Thymus (tissue), 11 donors: ENCODE results near the gene LBP. TPM values are rescaled to one million over a fixed set of nuclear protein-coding genes. Genes with fewer than 3 reads are reported as not detected.
A peak's percentile ranks its signal among the peaks of the same experiment; 100 is the strongest.
"Not testable (repeated sequence)": the region's sequence is repeated elsewhere in the genome, so short reads cannot be mapped to it uniquely, and the experiment has no call there.

Source experiments
- DNase-seq, 9 donors: peaks; one replicate each; pipeline ENCODE4 v3.0.0-alpha.2; 2013; ENCODE audit warnings: low spot score in 9 of 9, low read depth in 6 of 9, missing footprints in 1 of 9
- H3K27ac ChIP-seq, 2 donors: one replicate each; pipeline ENCODE4 v1.5.1; 2013; ENCODE audit warnings: control low read depth in 1 of 2, low read depth in 1 of 2, low read length in 1 of 2, mild to moderate bottlenecking in 1 of 2, moderate library complexity in 1 of 2
- H3K27me3 ChIP-seq, 2 donors: one replicate each; pipeline ENCODE4 v1.5.1; 2013; ENCODE audit warnings: low read length in 1 of 2; ENCODE audit not compliant: control insufficient read depth in 2 of 2, insufficient read depth in 1 of 2
- H3K36me3 ChIP-seq, 2 donors: one replicate each; pipeline ENCODE4 v1.5.1; 2013; ENCODE audit warnings: low read length in 1 of 2, mild to moderate bottlenecking in 1 of 2, moderate library complexity in 1 of 2; ENCODE audit not compliant: control insufficient read depth in 2 of 2, insufficient read depth in 2 of 2
- H3K4me1 ChIP-seq, 2 donors: one replicate each; pipeline ENCODE4 v1.5.1; 2013; ENCODE audit warnings: low read length in 2 of 2; ENCODE audit not compliant: control insufficient read depth in 2 of 2, insufficient read depth in 2 of 2
- H3K4me3 ChIP-seq, 2 donors: one replicate each; pipeline ENCODE4 v1.5.1; 2013; ENCODE audit warnings: low read length in 2 of 2, control low read depth in 1 of 2, mild to moderate bottlenecking in 1 of 2
- H3K9me3 ChIP-seq, 2 donors: one replicate each; pipeline ENCODE4 v1.5.1; 2013; ENCODE audit warnings: low read length in 1 of 2, mild to moderate bottlenecking in 1 of 2; ENCODE audit not compliant: control insufficient read depth in 2 of 2, insufficient read depth in 1 of 2
- WGBS: extraction: QIAGEN DNeasy Blood & Tissue Kit; methylation state at CpG from one replicate; pipeline ENCODE4 v1.1.7; 2013; 5-methylcytosine and 5-hydroxymethylcytosine counted together
- polyA plus RNA-seq: library from polyadenylated mRNA; stranded (reverse); fragments of 200-250 nt; gene quantifications from one replicate; pipeline ENCODE4 v1.2.3, GENCODE V29; 2013
- total RNA-seq: library from RNA; stranded (reverse); fragments of 120-200 nt; gene quantifications from one replicate; pipeline ENCODE4 v1.2.4, GENCODE V29; 2013
- donor health status: healthy.

LBP gene
- total and polyA plus RNA-seq, 2 donors = 0.09 to 0.32 TPM

- H3K36me3 ChIP-seq, H3K27ac ChIP-seq, H3K27me3 ChIP-seq, H3K9me3 ChIP-seq, DNase-seq, H3K4me3 ChIP-seq, H3K4me1 ChIP-seq: not testable (repeated sequence)
- WGBS = 100% methylated on average over 1 of the region's 1 CpG
Observed at GRCh38 chr20:38314350-38314749, 31.9 kb upstream of the LBP start.

GRCh38 chr20:38315290-38315966, 30.9 kb upstream of the LBP start:
- no peaks in the 10 kb centered on the region for H3K9me3 ChIP-seq
- no peaks in the 10 kb centered on the region for H3K36me3 ChIP-seq
- DNase-seq = no peak
- no peaks in the 10 kb centered on the region for H3K4me1 ChIP-seq
- no peaks in the 10 kb centered on the region for H3K27me3 ChIP-seq
- H3K27ac ChIP-seq = no peak overlapping the region
- 80% methylated on average over 5 of the region's 5 CpGs for WGBS
- no peak overlapping the region for H3K4me3 ChIP-seq

GRCh38 chr20:38316341-38316740, 29.9 kb upstream of the LBP start:
- Histone ChIP-seq H3K27me3 (no peaks in the 10 kb centered on the region), H3K4me1 (no peaks in the 10 kb centered on the region), H3K27ac (no peak overlapping the region), H3K36me3 (no peaks in the 10 kb centered on the region), H3K4me3 (no peak overlapping the region), H3K9me3 (no peaks in the 10 kb centered on the region)
- WGBS = 93% methylated on average over 4 of the region's 4 CpGs
- no peak for DNase-seq

GRCh38 chr20:38317422-38317821, 28.9 kb upstream of the LBP start:
- Histone ChIP-seq H3K36me3 (no peaks in the 10 kb centered on the region), H3K9me3 (no peaks in the 10 kb centered on the region), H3K27ac (no peak overlapping the region), H3K27me3 (no peaks in the 10 kb centered on the region), H3K4me3 (no peak overlapping the region), H3K4me1 (no peaks in the 10 kb centered on the region)
- no peak for DNase-seq
- WGBS = 88% methylated on average over 3 of the region's 3 CpGs

- Histone ChIP-seq H3K9me3 (no peaks in the 10 kb centered on the region), H3K36me3 (no peaks in the 10 kb centered on the region), H3K4me3 (no peak overlapping the region), H3K4me1 (no peaks in the 10 kb centered on the region), H3K27me3 (no peaks in the 10 kb centered on the region), H3K27ac (no peak overlapping the region)
- DNase-seq = no peak
- 64% methylated on average over 6 of the region's 6 CpGs for WGBS
Observed at GRCh38 chr20:38320221-38320620, 26.1 kb upstream of the LBP start.

GRCh38 chr20:38321959-38322598, 24.2 kb upstream of the LBP start:
- Histone ChIP-seq H3K27me3 (no peaks in the 10 kb centered on the region), H3K9me3 (no peaks in the 10 kb centered on the region), H3K27ac (no peak overlapping the region), H3K4me1 (no peaks in the 10 kb centered on the region), H3K4me3 (no peak overlapping the region), H3K36me3 (no peaks in the 10 kb centered on the region)
- DNase-seq = peak in 1 of 9 donors; percentile 9
- 11% methylated on average over 5 of the region's 5 CpGs for WGBS

GRCh38 chr20:38324159-38324558, 22.1 kb upstream of the LBP start:
- no peaks in the 10 kb centered on the region for H3K9me3 ChIP-seq
- no peak overlapping the region for H3K4me3 ChIP-seq
- no peaks in the 10 kb centered on the region for H3K36me3 ChIP-seq
- H3K4me1 ChIP-seq = no peaks in the 10 kb centered on the region
- 97% methylated on average over 3 of the region's 3 CpGs for WGBS
- no peak for DNase-seq
- no peaks in the 10 kb centered on the region for H3K27me3 ChIP-seq
- H3K27ac ChIP-seq = no peak overlapping the region

- no peak overlapping the region for H3K4me3 ChIP-seq
- no peaks in the 10 kb centered on the region for H3K9me3 ChIP-seq
- H3K36me3 ChIP-seq = no peaks in the 10 kb centered on the region
- DNase-seq = no peak
- no peaks in the 10 kb centered on the region for H3K27me3 ChIP-seq
- 86% methylated on average over 3 of the region's 3 CpGs for WGBS
- no peaks in the 10 kb centered on the region for H3K4me1 ChIP-seq
- H3K27ac ChIP-seq = no peak overlapping the region
Observed at GRCh38 chr20:38325167-38325566, 21.1 kb upstream of the LBP start.

- H3K4me1 ChIP-seq = no peaks in the 10 kb centered on the region
- no peak overlapping the region for H3K27ac ChIP-seq
- no peaks in the 10 kb centered on the region for H3K27me3 ChIP-seq
- 91% methylated on average over 3 of the region's 3 CpGs for WGBS
- no peaks in the 10 kb centered on the region for H3K9me3 ChIP-seq
- H3K36me3 ChIP-seq = no peaks in the 10 kb centered on the region
- no peak for DNase-seq
- H3K4me3 ChIP-seq = no peak overlapping the region
Observed at GRCh38 chr20:38325905-38326304, 20.4 kb upstream of the LBP start.
